Renal pelvis (tissue), 4 donors: Measurements from ENCODE around the gene ANKRD13A. TPM values are rescaled to one million over a fixed set of nuclear protein-coding genes. Genes with fewer than 3 reads are reported as not detected.
"Not testable (repeated sequence)": the region's sequence is repeated elsewhere in the genome, so short reads cannot be mapped to it uniquely, and the experiment has no call there.

Experiments
- DNase-seq: peaks from one replicate; pipeline ENCODE4 v3.0.0-alpha.2; 2013
- polyA plus RNA-seq, 3 donors: library from polyadenylated mRNA; unstranded; fragments of 120-200 nt; gene quantifications; one replicate each; pipeline ENCODE4 v1.2.1, GENCODE V29; 2013; ENCODE audit not compliant: insufficient read length in 3 of 3

Gene ANKRD13A
- polyA plus RNA-seq, 3 donors = 33.7 to 47.8 (median 46.4) TPM

DNA sequence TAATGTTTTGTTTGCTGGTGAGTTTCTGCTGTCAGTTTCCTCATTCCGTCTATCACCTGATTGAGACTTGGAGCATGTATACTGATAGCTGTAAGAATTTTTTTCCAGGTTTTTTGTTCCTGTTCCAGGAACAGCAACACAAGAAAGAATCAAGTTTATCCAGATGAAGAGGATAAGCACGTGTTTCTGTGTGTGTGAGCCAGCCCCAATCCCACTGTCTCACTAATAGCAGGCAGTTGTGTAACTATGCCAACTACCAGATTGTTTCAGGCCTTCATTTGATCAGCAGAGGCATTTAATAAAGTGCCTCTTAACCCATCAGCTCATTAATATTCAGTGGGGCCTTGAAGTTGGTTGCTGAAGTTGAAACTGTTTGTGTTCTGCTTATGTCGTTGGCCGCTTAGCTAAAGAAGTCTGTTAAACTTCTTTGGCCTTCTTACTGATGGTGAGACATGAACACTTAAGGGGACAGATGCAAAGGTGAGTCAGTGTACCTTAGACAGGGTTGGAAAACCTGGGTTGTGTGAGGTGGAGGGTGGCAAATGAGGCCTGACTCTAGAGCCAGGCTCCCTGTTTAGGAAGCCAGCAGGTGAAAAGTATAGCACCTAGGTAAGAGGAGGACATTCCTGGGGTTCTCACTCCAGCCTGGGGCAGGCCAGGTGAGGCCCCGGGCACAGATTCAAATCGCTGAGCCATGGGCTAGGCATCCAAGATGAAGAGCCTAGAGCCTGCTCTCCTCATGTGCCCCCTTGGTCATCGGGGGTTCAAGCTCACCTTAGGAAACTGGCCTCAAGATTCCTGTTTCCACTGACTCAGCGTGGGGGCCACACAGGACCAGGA, 3.7 kb downstream of the ANKRD13A start:
- DNase-seq = no peak

GRCh38 chr12:110004598-110004997, 5.4 kb downstream of the ANKRD13A start:
- no peak for DNase-seq

DNA sequence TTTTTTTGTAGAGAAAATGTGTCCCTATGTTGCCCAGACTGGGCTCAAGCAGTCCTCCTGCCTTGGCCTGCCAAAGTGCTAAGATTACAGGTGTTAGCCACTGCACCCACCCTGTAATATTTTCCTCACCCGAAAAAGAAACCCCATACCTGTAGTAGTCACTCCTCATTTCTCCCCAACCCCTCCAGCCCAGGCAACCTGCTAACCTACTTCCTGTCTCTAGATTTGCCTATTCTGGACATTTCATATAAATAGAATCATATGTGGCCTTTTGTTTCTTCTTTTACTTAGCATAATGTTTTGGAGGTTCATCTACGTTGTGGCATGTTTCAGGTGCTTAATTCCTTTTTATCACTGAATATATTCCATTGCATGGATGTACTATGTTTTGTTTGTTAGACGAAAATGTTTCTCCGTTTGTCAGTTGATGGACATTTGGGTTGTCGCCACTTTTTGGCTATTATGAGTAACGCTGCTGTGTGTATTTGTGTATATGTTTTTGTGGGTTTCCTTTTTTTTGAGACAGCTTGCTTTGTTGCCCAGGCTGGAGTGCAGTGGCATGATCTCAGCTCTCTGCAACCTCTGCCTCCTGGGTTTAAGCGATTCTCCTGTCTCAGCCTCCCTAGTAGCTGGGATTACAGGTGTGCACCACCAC, 6.2 kb downstream of the ANKRD13A start:
- DNase-seq = no peak

- DNase-seq = no peak
Measured at GRCh38 chr12:110006115-110006514, 6.9 kb downstream of the ANKRD13A start.

GRCh38 chr12:110007881-110008280, 8.7 kb downstream of the ANKRD13A start:
- no peak for DNase-seq

GRCh38 chr12:110008681-110009398, 9.6 kb downstream of the ANKRD13A start:
- not testable (repeated sequence) for DNase-seq

GRCh38 chr12:110010853-110011723, 11.9 kb downstream of the ANKRD13A start:
- no peak for DNase-seq

DNA sequence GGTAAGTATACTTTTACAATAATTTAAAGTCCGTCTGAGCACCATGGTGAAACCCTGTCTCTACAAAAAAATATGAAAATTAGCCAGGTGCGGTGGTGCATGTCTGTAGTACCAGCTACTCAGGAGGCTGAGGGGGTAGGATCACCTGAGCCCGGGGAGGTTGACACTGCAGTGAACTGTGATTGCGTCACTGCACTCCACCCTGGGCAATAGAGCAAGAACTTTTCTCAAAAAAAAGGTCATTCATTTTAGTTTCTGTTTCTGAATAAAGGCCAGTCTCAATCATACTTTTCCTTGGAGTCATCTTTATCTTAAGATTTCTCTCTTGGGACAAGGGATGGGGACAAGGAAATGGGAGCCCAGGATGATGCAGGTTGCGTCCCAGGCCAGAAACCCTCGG, 12.9 kb downstream of the ANKRD13A start:
- DNase-seq = no peak

DNA sequence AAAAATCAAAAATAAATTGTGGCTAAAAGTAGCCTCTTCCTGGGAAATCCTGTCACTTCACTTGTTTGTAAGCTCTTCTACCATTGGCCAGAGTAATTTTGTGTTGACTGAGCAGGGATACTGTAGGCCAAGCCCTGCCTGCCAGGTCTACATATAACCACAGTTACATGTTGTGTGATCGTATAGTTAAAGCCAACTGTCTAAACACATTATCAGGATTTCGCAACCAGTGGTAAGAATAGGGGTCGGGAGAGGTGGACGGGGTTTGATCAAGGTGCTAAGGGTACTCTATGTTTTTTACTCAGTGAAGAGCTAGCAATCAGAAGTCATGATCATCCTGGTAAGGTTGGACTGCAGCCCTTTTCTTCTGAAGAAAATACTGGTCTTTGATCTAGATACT, 13.4 kb downstream of the ANKRD13A start:
- DNase-seq = no peak

- DNase-seq = no peak
Measured at GRCh38 chr12:110015132-110015531, 15.9 kb downstream of the ANKRD13A start.

- DNase-seq = no peak
Measured at GRCh38 chr12:110020956-110021355, 21.7 kb downstream of the ANKRD13A start.

- DNase-seq = no peak
Measured at GRCh38 chr12:110023059-110023980, 24.1 kb downstream of the ANKRD13A start.

DNA sequence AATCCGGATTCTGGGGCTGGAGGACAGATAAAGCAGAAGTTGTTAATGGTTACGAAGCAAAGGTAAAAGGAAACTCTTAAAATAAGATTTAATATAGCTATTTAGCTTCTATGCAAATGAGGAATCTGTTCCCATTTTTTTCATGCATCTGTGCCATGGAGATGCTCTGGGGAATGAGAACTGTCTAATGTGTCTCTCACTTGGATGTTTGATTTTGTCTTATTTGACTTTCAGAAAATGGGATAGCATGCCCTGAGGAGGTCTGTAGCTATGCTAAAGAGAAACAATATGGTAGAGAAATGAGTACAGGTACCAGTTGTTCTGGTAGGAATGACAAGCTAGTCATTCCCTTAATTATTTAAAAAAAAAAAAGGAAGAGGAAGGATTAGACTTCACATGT, 24.8 kb downstream of the ANKRD13A start:
- no peak for DNase-seq

DNA sequence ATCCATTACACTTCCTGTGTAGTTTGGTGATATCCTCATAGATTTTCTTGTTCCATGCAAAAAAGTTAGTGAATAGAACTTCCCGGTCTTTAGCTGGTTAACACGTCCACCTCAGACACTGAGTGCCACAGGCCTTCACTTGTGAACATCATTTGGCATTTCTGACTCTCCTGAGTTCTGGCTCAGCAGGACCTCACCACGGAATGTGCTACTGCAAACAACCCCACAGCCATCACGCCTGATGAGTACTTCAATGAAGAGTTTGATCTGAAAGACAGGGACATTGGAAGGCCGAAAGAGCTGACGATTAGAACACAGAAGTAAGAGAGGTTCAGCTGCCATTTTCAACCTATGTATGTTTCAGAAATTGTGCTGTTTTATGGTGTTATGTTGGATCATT, 29.1 kb downstream of the ANKRD13A start:
- DNase-seq = no peak

- DNase-seq = no peak
Measured at GRCh38 chr12:110029290-110029815, 30.1 kb downstream of the ANKRD13A start.

GRCh38 chr12:110033888-110034287, 34.7 kb downstream of the ANKRD13A start:
- no peak for DNase-seq

DNA sequence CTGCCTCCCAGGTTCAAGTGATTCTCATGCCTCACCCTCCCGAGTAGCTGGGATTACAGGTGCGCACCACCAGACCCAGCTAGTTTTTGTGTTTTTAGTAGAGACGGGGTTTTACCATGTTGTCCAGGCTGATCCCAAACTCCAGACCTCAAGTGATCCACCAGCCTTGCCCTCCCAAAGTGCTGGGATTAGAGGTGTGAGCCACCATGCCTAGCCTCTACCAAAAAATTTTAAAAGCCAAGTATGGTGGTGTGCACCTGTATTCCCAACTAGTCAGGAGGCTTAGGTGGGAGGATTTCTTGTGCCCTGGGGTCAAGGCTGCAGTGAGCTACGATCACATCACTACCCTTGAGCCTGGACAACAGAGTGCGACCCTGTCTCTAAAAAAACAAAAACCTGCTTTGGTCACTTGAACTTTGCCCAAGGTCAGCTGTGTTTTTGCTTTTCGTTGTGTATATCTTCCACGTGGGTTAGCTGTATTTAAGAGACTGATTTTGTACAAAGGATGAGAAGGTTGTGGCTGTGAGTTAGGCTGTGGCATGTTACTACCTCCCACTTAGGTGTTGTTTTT, 36.4 kb downstream of the ANKRD13A start:
- no peak for DNase-seq

DNA sequence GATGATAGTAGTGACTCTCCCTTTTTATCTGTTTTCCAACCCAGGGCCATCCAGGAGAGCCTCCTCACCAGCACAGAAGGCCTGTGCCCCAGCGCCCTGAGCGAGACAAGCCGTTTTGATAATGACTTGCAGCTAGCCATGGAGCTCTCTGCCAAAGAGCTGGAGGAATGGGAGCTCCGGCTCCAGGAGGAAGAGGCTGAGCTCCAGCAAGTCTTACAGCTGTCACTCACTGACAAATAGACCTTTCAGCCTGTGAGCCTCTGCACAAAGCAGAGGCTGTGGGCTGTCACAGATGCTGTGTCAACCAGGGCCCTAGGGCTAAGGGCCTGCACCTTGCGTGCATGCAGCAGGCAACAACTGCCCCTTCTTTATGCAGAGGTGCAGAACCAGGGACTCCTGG, 38.1 kb downstream of the ANKRD13A start:
- no peak for DNase-seq

DNA sequence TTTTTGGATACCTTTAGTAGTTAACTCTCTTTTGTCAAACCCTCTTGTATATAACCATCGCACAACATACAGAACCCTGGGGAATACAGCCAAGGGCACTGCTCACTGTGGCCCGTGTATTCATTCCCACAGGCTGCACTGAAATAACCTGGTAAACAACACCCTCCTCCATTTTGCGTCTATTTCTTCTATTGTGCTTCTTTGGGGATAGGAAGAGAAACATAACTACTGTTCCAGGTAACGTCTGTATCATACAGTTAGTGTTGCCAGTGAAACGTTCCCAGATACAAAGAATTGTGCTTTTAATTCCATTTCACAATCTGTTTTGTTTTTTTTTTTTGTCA, 39.5 kb downstream of the ANKRD13A start:
- no peak for DNase-seq
